Adrenal gland (tissue), 12 donors: ENCODE measurements around the gene FNDC1. TPM values are rescaled to one million over a fixed set of nuclear protein-coding genes. Genes with fewer than 3 reads are reported as not detected.

Experiments
- DNase-seq, 7 donors: peaks; one replicate each; pipeline ENCODE4 v3.0.0-alpha.2; 2019 to 2020
- H3K27ac ChIP-seq, 5 donors: fragments of 200-600 bp; sonication (generic) in 4 of 5; 1 replicate in 3 of 5; 2 replicates in 2 of 5; pipeline versions ENCODE4 v1.5.1 to v1.8.0; 2016 to 2020; ENCODE audit warnings: mild to moderate bottlenecking in 1 of 5
- H3K27me3 ChIP-seq: fragments of 200-600 bp; 2 replicates; pipeline ENCODE4 v1.8.0; 2021
- H3K36me3 ChIP-seq, 2 donors: fragments of 200-600 bp; replicated peaks in 1 of 2; 1 replicate in 1 of 2; 2 replicates in 1 of 2; pipeline versions ENCODE4 v1.5.1 to v1.8.0; 2018 to 2022
- H3K4me1 ChIP-seq, 2 donors: fragments of 200-600 bp; replicated peaks in 1 of 2; 1 replicate in 1 of 2; 2 replicates in 1 of 2; pipeline versions ENCODE4 v1.5.1 to v1.8.0; 2018 to 2021
- H3K4me3 ChIP-seq, 4 donors: fragments of 200-600 bp; sonication (generic) in 3 of 4; one replicate each; pipeline ENCODE4 v1.5.1; 2016 to 2018
- H3K9me3 ChIP-seq, 3 donors: fragments of 200-600 bp; sonication (generic) in 1 of 3; replicated peaks in 1 of 3; 1 replicate in 2 of 3; 2 replicates in 1 of 3; pipeline versions ENCODE4 v1.5.1 to v1.8.0; 2016 to 2021
- CTCF ChIP-seq, 6 experiments: fragments of 450-650 bp in 4 of 6; fragments of 200-600 bp in 2 of 6; sonication (generic) in 1 of 6; IDR thresholded peaks; 1 replicate in 5 of 6; 2 replicates in 1 of 6; pipeline versions ENCODE4 v1.5.1 to v1.8.0; 2016 to 2021; ENCODE audit warnings: antibody characterized with exemption in 6 of 6, mild to moderate bottlenecking in 2 of 6, moderate library complexity in 1 of 6
- POLR2A ChIP-seq, 2 donors: fragments of 450-650 bp; IDR thresholded peaks; one replicate each; pipeline ENCODE4 v1.6.1; 2017; ENCODE audit warnings: antibody characterized with exemption in 2 of 2, mild to moderate bottlenecking in 2 of 2, moderate library complexity in 1 of 2
- WGBS, 4 donors: extraction: QIAGEN DNeasy Blood & Tissue Kit in 2 of 4; methylation state at CpG; one replicate each; pipeline versions ENCODE4 v1.1.5 to v1.1.7; 2013 to 2017; 5-methylcytosine and 5-hydroxymethylcytosine counted together
- intact Hi-C, 2 donors: fragments of 100-400 bp; cut with DNase I; formaldehyde crosslinking; loops; one replicate each; pipeline versions ENCODE4 v1.14.1 to v1.15.0; 2022 to 2023
- polyA plus RNA-seq, 3 donors: library from polyadenylated mRNA; stranded (reverse); fragments of 200-250 nt in 2 of 3; fragments of 350-450 nt in 1 of 3; fragmentation: Illumina TruSeq in 1 of 3; extraction: RNeasy Lipid Tissue Mini Kit (QIAGEN cat#74804) in 1 of 3; gene quantifications; one replicate each; pipeline ENCODE4 v1.2.3, GENCODE V29; 2013 to 2014
- total RNA-seq, 9 donors: library from RNA; depleted of rRNA in 4 of 9; stranded (reverse); fragments of >200 nt in 4 of 9; fragments of 120-200 nt in 1 of 9; fragmentation: NEBNext Ultra II Directional in 1 of 9; extraction: Animal tissue kit (Norgen Biotek cat#: 25700) in 1 of 9; gene quantifications; one replicate each; pipeline versions ENCODE4 v1.1.0 to v1.2.4, GENCODE V29; 2013 to 2023
- donor health status: healthy with polysubstance abuse.
- donor health status: Bipolar disorder and iron deficiency.
- donor health status: DM: yes; HTN: yes; CAD: no.
- donor health status: DM: no; HTN: no; CAD: no.
- donor health status: DM: no; HTN: no; CAD: no.
- donor health status: DM: yes; HTN: yes; CAD: no.

Gene FNDC1
- total and polyA plus RNA-seq, 12 donors: 0.10 to 2.6 (median 0.83) TPM

- peaks cover 26% of the 10 kb centered on the region for H3K27me3 ChIP-seq
- no peaks in the 10 kb centered on the region for H3K36me3 ChIP-seq
- H3K4me3 ChIP-seq: no peak overlapping the region
- intact Hi-C loops: no loop called here
- no peak for DNase-seq
- H3K27ac ChIP-seq: no peak overlapping the region
- H3K9me3 ChIP-seq: no peaks in the 10 kb centered on the region
- WGBS, 4 donors: 88 to 94% (median 92%) methylated on average over 14 to 23 of the region's 23 CpGs
- H3K4me1 ChIP-seq: no peaks in the 10 kb centered on the region
- no peak for TF ChIP-seq CTCF (IDR thresholded peaks at IDR 0.05)
These were observed 63.6 kb downstream of the FNDC1 start for GRCh38 chr6:159232751-159233150.

- intact Hi-C loops: no loop called here
- H3K9me3 ChIP-seq: no peaks in the 10 kb centered on the region
- WGBS, 4 donors: 18 to 29% (median 22%) methylated on average over 10 to 66 of the region's 66 CpGs
- H3K27me3 ChIP-seq: peaks cover 26% of the 10 kb centered on the region
- H3K36me3 ChIP-seq: no peaks in the 10 kb centered on the region
- H3K27ac ChIP-seq: no peak overlapping the region
- H3K4me1 ChIP-seq: no peaks in the 10 kb centered on the region
- DNase-seq: no peak
- no peak overlapping the region for H3K4me3 ChIP-seq
- TF ChIP-seq CTCF (IDR thresholded peaks at IDR 0.05) (no peak), POLR2A (IDR thresholded peaks at IDR 0.05) (no peak)
These were observed 64.3 kb downstream of the FNDC1 start for GRCh38 chr6:159233365-159234101.

- Histone ChIP-seq H3K27ac (no peak overlapping the region), H3K9me3 (no peaks in the 10 kb centered on the region), H3K36me3 (no peaks in the 10 kb centered on the region), H3K4me3 (no peak overlapping the region), H3K27me3 (peaks cover 26% of the 10 kb centered on the region), H3K4me1 (no peaks in the 10 kb centered on the region)
- intact Hi-C loops: no loop called here
- 20 to 49% (median 25%) methylated on average over 4 to 26 of the region's 26 CpGs for WGBS, 4 donors
- TF ChIP-seq CTCF (IDR thresholded peaks at IDR 0.05): no peak
- TF ChIP-seq POLR2A (IDR thresholded peaks at IDR 0.05): no peak
- no peak for DNase-seq
These were observed 64.9 kb downstream of the FNDC1 start for GRCh38 chr6:159234102-159234553.

GRCh38 chr6:159238920-159239558 lies 69.8 kb downstream of the FNDC1 start:
- H3K27me3 ChIP-seq: peaks cover 12% of the 10 kb centered on the region
- no peaks in the 10 kb centered on the region for H3K4me1 ChIP-seq
- intact Hi-C loops: no loop called here
- no peaks in the 10 kb centered on the region for H3K9me3 ChIP-seq
- no peak overlapping the region for H3K4me3 ChIP-seq
- no peaks in the 10 kb centered on the region for H3K36me3 ChIP-seq
- no peak for TF ChIP-seq CTCF (IDR thresholded peaks at IDR 0.05)
- TF ChIP-seq POLR2A (IDR thresholded peaks at IDR 0.05): no peak
- DNase-seq: no peak
- 78 to 81% (median 79%) methylated on average over 9 of the region's 9 CpGs for WGBS, 4 donors
- no peak overlapping the region for H3K27ac ChIP-seq
